HEK293T (cell line): Measurements from ENCODE around the gene TTC29.
"Not testable (repeated sequence)": the region's sequence is repeated elsewhere in the genome, so short reads cannot be mapped to it uniquely, and the experiment has no call there.

Experiments used
- CTCF ChIA-PET: fragments of 350-600 bp; formaldehyde crosslinking; extraction: SDS; loops from one replicate; lab custom pipeline; 2021; ENCODE audit warnings: antibody characterized with exemption, inconsistent platforms; lab: Yijun Ruan, JAX
- POLR2A ChIA-PET: fragments of 350-600 bp; formaldehyde crosslinking; extraction: SDS; loops from one replicate; lab custom pipeline; 2020; ENCODE audit warnings: antibody characterized with exemption, inconsistent platforms; lab: Yijun Ruan, JAX
- DNase-seq: peaks from one replicate; pipeline ENCODE4 v3.0.0; 2012; ENCODE audit warnings: mixed read lengths; ENCODE audit errors: extremely low spot score
- ARNT ChIP-seq: fragments of 450-650 bp; IDR thresholded peaks from 2 replicates; pipeline ENCODE4 v1.6.1; 2017; ENCODE audit warnings: mild to moderate bottlenecking
- BHLHE40 ChIP-seq: fragments of 450-650 bp; IDR thresholded peaks from 2 replicates; pipeline ENCODE4 v1.6.1; 2016; ENCODE audit warnings: mild to moderate bottlenecking, moderate library complexity, borderline replicate concordance
- CTBP1 ChIP-seq: fragments of 450-650 bp; IDR thresholded peaks from 2 replicates; pipeline ENCODE4 v1.6.1; 2016; ENCODE audit warnings: borderline replicate concordance
- ELF4 ChIP-seq: fragments of 450-650 bp; IDR thresholded peaks from 2 replicates; pipeline ENCODE4 v1.6.1; 2017; ENCODE audit warnings: antibody characterized with exemption
- FOXA1 ChIP-seq: fragments of 450-650 bp; IDR thresholded peaks from 2 replicates; pipeline ENCODE4 v1.6.1; 2016; ENCODE audit warnings: mild to moderate bottlenecking
- FOXK2 ChIP-seq: fragments of 450-650 bp; IDR thresholded peaks from 2 replicates; pipeline ENCODE4 v1.6.1; 2016; ENCODE audit warnings: mild to moderate bottlenecking
- FOXM1 ChIP-seq: fragments of 450-650 bp; IDR thresholded peaks from 2 replicates; pipeline ENCODE4 v1.6.1; 2017; ENCODE audit warnings: mild to moderate bottlenecking, borderline replicate concordance
- HDGF ChIP-seq: fragments of 450-650 bp; IDR thresholded peaks from 2 replicates; pipeline ENCODE4 v1.6.1; 2017; ENCODE audit warnings: antibody characterized with exemption, borderline replicate concordance
- L3MBTL2 ChIP-seq: fragments of 450-650 bp; conservative IDR thresholded peaks from 2 replicates; pipeline ENCODE4 v1.6.1; 2016; ENCODE audit warnings: mild to moderate bottlenecking
- LEF1 ChIP-seq: fragments of 450-650 bp; IDR thresholded peaks from 2 replicates; pipeline ENCODE4 v1.6.1; 2017; ENCODE audit warnings: mild to moderate bottlenecking, borderline replicate concordance
- NFRKB ChIP-seq: fragments of 450-650 bp; IDR thresholded peaks from 2 replicates; pipeline ENCODE4 v1.6.1; 2016; ENCODE audit warnings: mild to moderate bottlenecking, moderate library complexity
- SP1 ChIP-seq: fragments of 450-650 bp; IDR thresholded peaks from 2 replicates; pipeline ENCODE4 v1.6.1; 2017
- SUZ12 ChIP-seq: fragments of 450-650 bp; IDR thresholded peaks from 2 replicates; pipeline ENCODE4 v1.6.1; 2016; ENCODE audit warnings: mild to moderate bottlenecking
- TARDBP ChIP-seq: fragments of 450-650 bp; IDR thresholded peaks from 2 replicates; pipeline ENCODE4 v1.6.1; 2016
- ZNF384 ChIP-seq: fragments of 450-650 bp; IDR thresholded peaks from 2 replicates; pipeline ENCODE4 v1.6.1; 2016
- TF ChIP-seq, protein P1 (sequence below): fragments of 450-650 bp; IDR thresholded peaks from 2 replicates; pipeline ENCODE4 v1.6.1; 2016

The TTC29 gene

DNA sequence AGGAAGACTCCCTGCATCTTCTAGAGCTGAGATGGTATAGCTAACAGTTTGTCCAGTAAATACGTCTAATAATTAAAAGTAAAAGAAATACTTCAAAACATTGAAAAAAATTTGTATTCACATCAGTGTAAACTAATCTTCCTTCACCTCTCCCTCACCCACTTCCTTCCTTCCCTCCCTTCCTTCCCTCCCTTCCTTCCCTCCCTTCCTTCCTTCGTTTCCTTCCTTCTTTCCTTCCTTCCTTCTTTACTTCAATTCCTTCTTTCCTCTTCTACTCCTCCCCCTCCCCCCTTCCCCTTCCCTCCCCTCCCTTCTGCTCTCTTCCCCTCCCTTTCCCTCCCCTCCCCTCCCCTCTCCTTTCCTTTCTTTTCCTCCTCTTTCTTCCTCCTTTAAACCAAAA is 203.2 kb downstream of the TTC29 start:
- ChIA-PET POLR2A (no interaction called here), CTCF (no interaction called here)
- TF ChIP-seq CTBP1 (no peak), ZNF384 (no peak), HDGF (no peak), FOXK2 (no peak), SP1 (no peak), ARNT (no peak), SUZ12 (no peak), FOXA1 (no peak), TARDBP (no peak), L3MBTL2 (no peak), NFRKB (no peak)
- no peak for DNase-seq

DNA sequence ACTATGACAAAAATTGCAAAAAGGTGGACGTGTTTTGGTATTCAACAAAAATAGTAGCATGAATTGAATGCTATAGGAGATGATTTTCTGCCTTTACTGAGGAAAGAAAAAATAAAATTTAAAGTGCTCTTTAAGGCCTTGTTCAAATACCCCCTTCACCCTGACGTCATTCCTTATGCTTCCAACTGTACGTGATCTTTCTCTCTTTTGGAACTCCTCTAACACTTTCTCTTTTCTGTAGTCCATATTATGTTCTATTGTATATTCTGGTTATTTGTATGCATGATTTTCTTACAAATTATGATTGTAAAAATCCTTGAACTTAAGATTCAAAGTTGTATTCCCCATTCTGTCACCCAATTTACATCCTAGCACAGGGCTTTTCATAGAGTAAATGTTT is 206.5 kb downstream of the TTC29 start:
- TF ChIP-seq LEF1 (no peak), ZNF384 (no peak), L3MBTL2 (no peak), CTBP1 (no peak), HDGF (no peak), ELF4 (no peak), FOXK2 (no peak), TARDBP (no peak)
- no peak for DNase-seq
- CTCF ChIA-PET: no interaction called here
- POLR2A ChIA-PET: no interaction called here

DNA sequence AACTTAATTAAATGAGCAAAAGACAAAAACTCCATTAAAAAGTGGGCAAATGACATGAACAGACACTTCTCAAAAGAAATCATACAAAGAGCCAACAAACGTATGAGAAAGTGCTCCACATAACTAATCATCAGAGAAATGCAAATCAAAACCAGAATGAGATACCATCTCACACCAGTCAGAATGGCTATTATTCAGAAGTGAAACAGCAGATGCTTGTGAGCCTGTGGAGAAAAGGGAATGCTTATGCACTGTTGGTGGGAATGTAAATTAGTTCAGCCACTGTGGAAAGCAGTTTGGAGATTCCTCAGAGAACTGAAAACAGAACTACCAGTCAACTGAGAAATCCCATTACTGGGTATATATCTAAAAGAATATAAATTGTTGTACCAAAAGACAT is 222.1 kb downstream of the TTC29 start:
- CTCF ChIA-PET, POLR2A ChIA-PET, DNase-seq: not testable (repeated sequence)

DNA sequence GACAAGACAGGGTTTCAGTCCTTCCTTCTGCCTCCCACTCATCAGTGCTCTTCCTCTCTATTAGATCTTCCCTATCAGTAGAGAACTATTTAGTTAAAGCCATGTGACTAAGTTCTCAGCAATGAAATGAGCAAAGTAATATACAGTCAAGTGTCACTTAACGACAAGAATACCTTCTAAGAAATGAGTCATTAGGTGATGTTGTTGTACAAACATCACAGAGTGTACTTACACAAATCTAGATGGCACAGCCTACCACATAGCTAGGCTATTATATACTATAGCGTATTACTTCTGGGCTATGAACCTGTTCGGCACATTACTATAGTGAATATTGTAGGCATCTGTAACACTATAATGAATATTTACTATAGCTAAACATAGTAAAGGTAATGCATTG is 235.7 kb downstream of the TTC29 start:
- ChIA-PET POLR2A (no interaction called here), CTCF (no interaction called here)
- no peak for DNase-seq
- TF ChIP-seq ZNF384 (no peak), SP1 (no peak), TARDBP (no peak), CTBP1 (no peak), ELF4 (no peak), LEF1 (no peak), SUZ12 (no peak), ARNT (no peak), HDGF (no peak)

DNA sequence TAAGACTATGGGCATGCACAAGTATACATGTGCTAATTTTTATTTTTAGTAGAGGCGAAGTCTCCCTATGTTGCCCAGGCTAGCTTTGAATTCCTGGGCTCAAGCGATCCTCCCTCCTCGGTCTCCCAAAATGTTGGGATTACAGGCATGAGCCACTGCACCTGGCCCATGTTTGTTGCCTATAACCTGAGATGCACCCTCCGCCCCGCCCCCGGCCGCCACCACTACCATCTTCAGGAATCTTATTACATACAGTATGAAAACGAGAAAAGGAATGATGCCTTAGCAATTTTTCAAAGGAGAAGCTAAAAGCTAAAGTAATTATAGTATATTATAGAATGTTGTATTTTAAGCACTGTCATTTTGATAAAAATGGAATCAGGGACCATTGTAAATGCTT is 245.8 kb downstream of the TTC29 start:
- DNase-seq: no peak
- ChIA-PET POLR2A (no interaction called here), CTCF (no interaction called here)
- TF ChIP-seq CTBP1 (no peak), SP1 (no peak), FOXK2 (no peak), SUZ12 (no peak), BHLHE40 (no peak), LEF1 (no peak), FOXM1 (no peak), FOXA1 (no peak), L3MBTL2 (no peak), NFRKB (no peak), ELF4 (no peak), HDGF (no peak), ZNF384 (no peak), ARNT (no peak), TARDBP (no peak)
- TF ChIP-seq, protein P1, sequence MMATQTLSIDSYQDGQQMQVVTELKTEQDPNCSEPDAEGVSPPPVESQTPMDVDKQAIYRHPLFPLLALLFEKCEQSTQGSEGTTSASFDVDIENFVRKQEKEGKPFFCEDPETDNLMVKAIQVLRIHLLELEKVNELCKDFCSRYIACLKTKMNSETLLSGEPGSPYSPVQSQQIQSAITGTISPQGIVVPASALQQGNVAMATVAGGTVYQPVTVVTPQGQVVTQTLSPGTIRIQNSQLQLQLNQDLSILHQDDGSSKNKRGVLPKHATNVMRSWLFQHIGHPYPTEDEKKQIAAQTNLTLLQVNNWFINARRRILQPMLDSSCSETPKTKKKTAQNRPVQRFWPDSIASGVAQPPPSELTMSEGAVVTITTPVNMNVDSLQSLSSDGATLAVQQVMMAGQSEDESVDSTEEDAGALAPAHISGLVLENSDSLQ: no peak

DNA sequence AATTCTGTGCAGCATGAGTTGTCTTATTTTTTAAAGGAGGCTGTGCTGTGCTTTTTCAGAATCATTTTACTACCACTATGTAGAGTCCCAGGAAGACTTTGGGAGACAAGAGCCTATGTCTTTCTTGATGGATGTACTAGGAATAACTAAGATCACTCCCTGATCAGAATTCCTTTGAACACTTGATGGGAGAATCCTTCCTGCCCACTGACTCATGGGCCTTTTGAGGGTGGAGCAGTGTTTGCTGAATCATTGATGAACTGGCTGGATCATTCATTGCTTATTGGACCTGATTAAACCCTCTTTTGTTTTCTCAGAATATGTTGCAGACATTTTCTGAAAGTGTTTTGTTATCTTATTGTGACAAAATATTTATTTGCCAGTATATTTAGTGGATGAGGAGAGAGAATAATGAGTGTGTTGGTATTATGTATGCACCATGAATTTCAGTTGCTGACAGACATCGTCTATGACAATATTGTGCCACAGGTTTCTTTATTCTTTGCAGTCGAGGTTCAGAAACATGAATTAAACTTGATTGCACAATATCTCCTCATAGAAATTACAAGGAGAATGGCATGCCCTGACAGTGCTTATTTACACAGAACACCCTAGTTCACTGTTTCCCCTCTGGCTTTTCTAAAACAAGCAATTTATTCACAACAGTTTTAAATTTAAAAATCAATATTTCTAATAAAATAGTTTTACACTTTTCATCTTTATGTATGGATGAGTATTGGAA is 270.7 kb downstream of the TTC29 start:
- POLR2A ChIA-PET: no interaction called here
- TF ChIP-seq NFRKB (no peak), SP1 (no peak), FOXK2 (no peak), FOXM1 (no peak), CTBP1 (no peak), HDGF (no peak), TARDBP (no peak), L3MBTL2 (no peak), SUZ12 (no peak), ELF4 (no peak), LEF1 (no peak), ARNT (no peak), FOXA1 (no peak), BHLHE40 (no peak)
- TF ChIP-seq, protein P1: no peak
- CTCF ChIA-PET: no interaction called here
- DNase-seq: no peak

DNA sequence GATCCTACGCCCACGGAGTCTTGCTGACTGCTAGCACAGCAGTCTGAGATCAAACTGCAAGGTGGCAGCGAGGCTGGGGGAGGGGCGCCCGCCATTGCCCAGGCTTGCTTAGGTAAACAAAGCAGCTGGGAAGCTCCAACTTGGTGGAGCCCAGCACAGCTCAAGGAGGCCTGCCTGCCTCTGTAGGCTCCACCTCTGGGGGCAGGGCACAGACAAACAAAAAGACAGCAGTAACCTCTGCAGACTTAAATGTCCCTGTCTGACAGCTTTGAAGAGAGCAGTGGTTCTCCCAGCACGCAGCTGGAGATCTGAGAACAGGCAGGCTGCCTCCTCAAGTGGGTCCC is 281.7 kb downstream of the TTC29 start:
- CTCF ChIA-PET, DNase-seq, POLR2A ChIA-PET: not testable (repeated sequence)

DNA sequence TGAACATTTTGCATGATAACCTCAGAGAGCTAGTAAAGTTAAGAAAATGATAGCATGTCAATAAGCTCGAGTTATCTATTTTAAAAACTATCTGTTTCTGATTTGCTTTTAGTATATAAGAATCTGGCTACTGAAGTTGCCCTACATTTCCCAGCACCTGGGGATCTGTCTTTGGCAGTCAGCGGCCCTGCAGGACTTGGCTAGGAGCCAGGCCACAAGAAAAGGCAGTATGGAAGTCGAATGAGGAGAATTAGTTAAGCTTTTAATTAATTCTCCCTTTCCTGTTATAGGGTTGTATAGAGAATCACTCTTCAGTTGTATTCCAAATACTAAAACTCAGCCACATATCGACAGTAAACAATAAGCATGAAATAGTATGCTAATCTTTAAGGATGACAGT is 284.3 kb downstream of the TTC29 start:
- CTCF ChIA-PET: no interaction called here
- no peak for TF ChIP-seq ELF4
- TF ChIP-seq LEF1: no peak
- TF ChIP-seq ZNF384: no peak
- no peak for TF ChIP-seq HDGF
- TF ChIP-seq, protein P1: no peak
- TF ChIP-seq L3MBTL2: no peak
- no peak for TF ChIP-seq TARDBP
- TF ChIP-seq FOXK2: no peak
- no peak for TF ChIP-seq SP1
- TF ChIP-seq CTBP1: no peak
- no peak for TF ChIP-seq FOXA1
- TF ChIP-seq BHLHE40: no peak
- no peak for DNase-seq
- POLR2A ChIA-PET: no interaction called here
